Measurements from ENCODE around the gene OSBPL9. TPM values are rescaled to one million over a fixed set of nuclear protein-coding genes. Genes with fewer than 3 reads are reported as not detected.

Gene OSBPL9, protein sequence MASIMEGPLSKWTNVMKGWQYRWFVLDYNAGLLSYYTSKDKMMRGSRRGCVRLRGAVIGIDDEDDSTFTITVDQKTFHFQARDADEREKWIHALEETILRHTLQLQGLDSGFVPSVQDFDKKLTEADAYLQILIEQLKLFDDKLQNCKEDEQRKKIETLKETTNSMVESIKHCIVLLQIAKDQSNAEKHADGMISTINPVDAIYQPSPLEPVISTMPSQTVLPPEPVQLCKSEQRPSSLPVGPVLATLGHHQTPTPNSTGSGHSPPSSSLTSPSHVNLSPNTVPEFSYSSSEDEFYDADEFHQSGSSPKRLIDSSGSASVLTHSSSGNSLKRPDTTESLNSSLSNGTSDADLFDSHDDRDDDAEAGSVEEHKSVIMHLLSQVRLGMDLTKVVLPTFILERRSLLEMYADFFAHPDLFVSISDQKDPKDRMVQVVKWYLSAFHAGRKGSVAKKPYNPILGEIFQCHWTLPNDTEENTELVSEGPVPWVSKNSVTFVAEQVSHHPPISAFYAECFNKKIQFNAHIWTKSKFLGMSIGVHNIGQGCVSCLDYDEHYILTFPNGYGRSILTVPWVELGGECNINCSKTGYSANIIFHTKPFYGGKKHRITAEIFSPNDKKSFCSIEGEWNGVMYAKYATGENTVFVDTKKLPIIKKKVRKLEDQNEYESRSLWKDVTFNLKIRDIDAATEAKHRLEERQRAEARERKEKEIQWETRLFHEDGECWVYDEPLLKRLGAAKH
- total RNA-seq (100 to 1,000 TPM in 1 of 2 donors, 10 to 100 TPM in 1; 98.5 to 121 TPM), polyA plus RNA-seq (10 to 100 TPM; 42.8 to 59.1 TPM)
- long read RNA-seq, donor 1, transcript OSBPL9-203 (24 exons, 2,893 nt) = major isoform, 48 of 200 reads
- long read RNA-seq, donor 1, transcript OSBPL9-207 (20 exons, 2,755 nt) = minor isoform, 7 of 200 reads
- long read RNA-seq, donor 1, transcript OSBPL9-215 (23 exons, 2,831 nt) = minor isoform, 17 of 200 reads
- long read RNA-seq, donor 1, partial matches to known transcripts = 67 of 200 reads
- long read RNA-seq, donor 1, other reads (novel, unspliced or antisense) = 54 of 200 reads
- long read RNA-seq, donor 2, transcript OSBPL9-203 (24 exons, 2,893 nt) = major isoform, 8 of 57 reads
- long read RNA-seq, donor 2, partial matches to known transcripts = 18 of 57 reads
- long read RNA-seq, donor 2, other reads (novel, unspliced or antisense) = 22 of 57 reads

DNA sequence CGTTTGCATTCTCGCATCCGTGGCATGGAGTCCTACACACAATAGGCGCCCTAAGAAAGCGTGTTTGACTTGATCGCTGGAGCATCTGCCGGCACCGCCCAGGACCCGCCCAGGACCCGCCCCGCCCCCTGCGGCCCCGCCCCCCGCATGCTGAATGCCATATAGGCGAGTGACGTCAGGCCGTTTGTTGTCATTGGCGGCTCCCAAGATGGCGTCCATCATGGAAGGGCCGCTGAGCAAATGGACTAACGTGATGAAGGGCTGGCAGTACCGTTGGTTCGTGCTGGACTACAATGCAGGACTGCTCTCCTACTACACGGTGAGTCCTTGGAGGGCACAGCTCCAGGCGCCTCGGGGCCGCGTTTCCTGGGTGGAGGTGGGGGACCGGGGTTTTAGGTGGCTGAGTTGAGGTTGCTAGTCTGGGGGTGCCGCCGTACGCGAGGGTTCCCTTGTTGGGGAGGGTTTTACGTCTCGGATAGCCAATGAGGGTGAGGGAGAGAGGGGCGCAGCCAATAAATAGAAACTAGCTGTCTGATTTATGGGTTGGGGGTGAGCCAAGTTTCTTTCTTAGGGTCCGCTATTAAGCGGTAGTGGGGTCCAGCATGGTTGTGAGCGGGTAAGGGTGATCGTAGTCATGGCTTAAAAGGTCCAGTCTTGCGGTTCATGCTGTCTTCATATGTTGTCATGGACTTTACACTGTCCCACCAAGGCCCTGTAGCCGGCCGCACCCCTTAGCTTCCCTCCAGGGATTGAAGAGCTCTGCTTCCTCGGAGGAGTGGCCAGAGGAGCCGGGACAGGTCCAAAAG, at the start of gene OSBPL9:
Gene OSBPL9 (plus strand): TSS at position 190 of the 806 bp plus-strand sequence. CDS start 19 bp downstream, at position 209.
- intact Hi-C loops (cut with DNase I) = loop anchor here (2.0 to 5.0 kb wide), 2 partner anchors 26 to 120 kb away; no protein-coding TSS in a partner anchor
- peaks cover 2 to 12% of the 10 kb centered on the region in 2 donors for H3K4me1 ChIP-seq (ENCODE audit: control insufficient read depth in 1 of 2, insufficient read depth in 2 of 2, low read length in 2 of 2)

DNA sequence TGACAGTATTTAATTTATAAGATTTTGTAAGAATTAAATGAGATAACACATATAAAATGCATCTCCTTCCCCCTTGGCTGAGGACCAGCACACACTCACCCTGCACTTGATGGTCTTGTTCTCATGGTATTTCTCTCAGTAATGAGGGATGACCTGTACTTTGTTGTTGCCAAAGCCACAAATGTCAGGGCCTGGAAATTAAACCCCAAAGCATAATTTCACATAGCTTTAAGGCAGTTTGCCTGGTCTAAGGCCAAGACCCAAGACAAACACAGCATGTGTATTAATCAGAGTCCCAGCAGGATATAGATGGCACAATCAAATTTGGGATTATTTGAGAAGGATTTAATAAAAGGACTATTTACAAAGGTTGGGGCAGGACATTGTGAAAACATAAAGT, 49.2 kb upstream of the OSBPL9 start:
- ATAC-seq (ENCODE audit: low FRiP score) = no peak

More for the DNA sequence above, at the start of gene OSBPL9:
- Histone ChIP-seq H3K27me3 (ENCODE audit: control insufficient read depth in 1 of 2, insufficient read depth in 2 of 2, low read length in 1 of 2) (no peaks in the 10 kb centered on the region), H3K36me3 (ENCODE audit: control insufficient read depth in 1 of 2, insufficient read depth in 2 of 2, low read length in 1 of 2) (no peaks in the 10 kb centered on the region), H3K27ac (ENCODE audit: low read depth in 1 of 2, low read length in 2 of 2) (peak within 1 kb of the TSS; percentile 8 to 97), H3K9me3 (ENCODE audit: control insufficient read depth, low read length) (no peaks in the 10 kb centered on the region), H3K4me3 (ENCODE audit: low read length in 2 of 2) (peak within 1 kb of the TSS; percentile 74 to 96)
- peak; percentile 96 for ATAC-seq (ENCODE audit: low FRiP score)
- peak; percentile 93 to 96 for DNase-seq
- WGBS, 2 donors = 1% methylated on average over 43 to 45 of the region's 45 CpGs

DNA sequence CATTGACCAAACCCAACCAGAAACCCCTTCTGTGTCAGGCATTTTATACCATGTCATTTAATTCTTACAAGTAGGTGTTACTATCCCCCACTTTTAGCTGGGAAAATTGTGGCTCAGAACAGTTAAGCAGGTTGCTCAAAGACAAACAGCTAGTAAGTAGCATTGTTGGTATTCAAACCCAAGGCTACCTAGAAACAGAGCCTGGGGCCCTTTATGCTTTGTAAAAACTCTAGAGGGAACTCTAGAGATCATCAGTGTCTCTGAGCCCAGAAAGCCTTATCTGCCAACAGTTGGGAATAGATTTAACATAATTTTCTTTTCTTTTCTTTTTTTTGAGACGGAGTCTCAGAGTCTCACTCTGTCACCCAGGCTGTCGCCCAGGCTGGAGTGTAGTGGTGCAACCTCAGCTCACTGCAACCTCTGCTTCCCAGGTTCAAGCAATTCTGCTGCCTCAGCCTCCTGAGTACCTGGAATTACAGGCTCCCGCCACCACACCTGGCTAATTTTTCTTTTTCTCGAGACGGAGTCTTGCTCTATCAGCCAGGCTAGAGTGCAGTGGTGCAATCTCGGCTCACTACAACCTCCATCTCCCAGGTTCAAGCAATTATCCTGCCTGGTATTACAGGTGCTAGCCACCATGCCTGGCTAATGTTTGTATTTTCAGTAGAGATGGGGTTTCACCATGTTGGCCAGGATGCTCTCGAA, 48.5 kb upstream of the OSBPL9 start:
- Histone ChIP-seq H3K27ac (ENCODE audit: low read depth in 1 of 2, low read length in 2 of 2) (no peak overlapping the region), H3K4me3 (ENCODE audit: low read length in 2 of 2) (no peak overlapping the region), H3K4me1 (ENCODE audit: control insufficient read depth in 1 of 2, insufficient read depth in 2 of 2, low read length in 2 of 2) (peaks cover 4 to 8% of the 10 kb centered on the region in 2 donors), H3K27me3 (ENCODE audit: control insufficient read depth in 1 of 2, insufficient read depth in 2 of 2, low read length in 1 of 2) (no peaks in the 10 kb centered on the region), H3K36me3 (ENCODE audit: control insufficient read depth in 1 of 2, insufficient read depth in 2 of 2, low read length in 1 of 2) (no peaks in the 10 kb centered on the region), H3K9me3 (ENCODE audit: control insufficient read depth, low read length) (no peaks in the 10 kb centered on the region)
- no peak for DNase-seq
- ATAC-seq (ENCODE audit: low FRiP score) = no peak
- intact Hi-C loops (cut with DNase I) = no loop called here
- 86 to 87% methylated on average over 7 of the region's 7 CpGs for WGBS, 2 donors

More for the DNA sequence above, 49.2 kb upstream of the OSBPL9 start:
- Histone ChIP-seq H3K36me3 (ENCODE audit: control insufficient read depth in 1 of 2, insufficient read depth in 2 of 2, low read length in 1 of 2) (no peaks in the 10 kb centered on the region), H3K4me3 (ENCODE audit: low read length in 2 of 2) (no peak overlapping the region), H3K27ac (ENCODE audit: low read depth in 1 of 2, low read length in 2 of 2) (no peak overlapping the region), H3K9me3 (ENCODE audit: control insufficient read depth, low read length) (no peaks in the 10 kb centered on the region), H3K27me3 (ENCODE audit: control insufficient read depth in 1 of 2, insufficient read depth in 2 of 2, low read length in 1 of 2) (no peaks in the 10 kb centered on the region), H3K4me1 (ENCODE audit: control insufficient read depth in 1 of 2, insufficient read depth in 2 of 2, low read length in 2 of 2) (peaks cover 4 to 8% of the 10 kb centered on the region in 2 donors)
- no peak for DNase-seq
- intact Hi-C loops (cut with DNase I) = no loop called here

DNA sequence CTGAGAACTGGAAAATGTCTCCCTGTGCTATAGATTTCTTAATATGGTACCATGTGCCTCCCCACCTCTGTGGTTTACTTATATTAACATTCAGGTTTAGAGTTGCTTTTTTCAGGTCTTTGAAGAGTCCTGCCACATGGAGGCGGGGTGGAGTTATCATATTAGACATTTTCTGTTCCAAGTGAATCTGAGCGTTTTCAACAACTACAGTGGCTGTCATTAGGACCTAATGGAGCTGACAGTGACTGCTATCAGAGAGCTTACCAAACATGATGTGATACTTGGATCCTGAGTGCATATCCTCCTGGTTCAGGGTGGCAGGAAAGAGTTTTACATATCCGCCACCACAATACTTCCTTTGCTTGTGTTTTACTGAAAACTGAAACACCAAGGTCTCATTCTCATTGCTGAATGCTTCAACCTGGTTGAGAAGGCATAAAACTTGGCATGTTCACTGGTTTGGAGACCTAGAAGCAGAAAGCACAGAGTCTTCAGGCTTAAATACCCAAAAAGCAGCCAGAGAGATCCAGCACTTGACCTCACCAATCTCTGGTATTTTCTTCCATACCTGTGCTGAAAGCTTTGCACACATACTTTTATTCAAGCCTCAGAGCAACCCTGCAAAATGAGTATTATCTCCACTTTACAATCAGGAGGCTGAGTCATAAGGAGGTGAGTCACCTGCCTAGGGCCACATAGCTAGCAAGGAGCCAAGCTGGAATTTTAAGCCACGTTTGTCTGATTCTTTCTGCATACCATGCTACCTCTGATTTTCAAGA, 47.4 kb upstream of the OSBPL9 start:
- intact Hi-C loops (cut with DNase I) = no loop called here
- ATAC-seq (ENCODE audit: low FRiP score) (no peak), DNase-seq (no peak)
- Histone ChIP-seq H3K27me3 (ENCODE audit: control insufficient read depth in 1 of 2, insufficient read depth in 2 of 2, low read length in 1 of 2) (no peaks in the 10 kb centered on the region), H3K4me1 (ENCODE audit: control insufficient read depth in 1 of 2, insufficient read depth in 2 of 2, low read length in 2 of 2) (peaks cover 4 to 8% of the 10 kb centered on the region in 2 donors), H3K4me3 (ENCODE audit: low read length in 2 of 2) (no peak overlapping the region), H3K27ac (ENCODE audit: low read depth in 1 of 2, low read length in 2 of 2) (no peak overlapping the region), H3K36me3 (ENCODE audit: control insufficient read depth in 1 of 2, insufficient read depth in 2 of 2, low read length in 1 of 2) (no peaks in the 10 kb centered on the region), H3K9me3 (ENCODE audit: control insufficient read depth, low read length) (no peaks in the 10 kb centered on the region)
- 50 to 55% methylated on average over 4 of the region's 4 CpGs for WGBS, 2 donors

DNA sequence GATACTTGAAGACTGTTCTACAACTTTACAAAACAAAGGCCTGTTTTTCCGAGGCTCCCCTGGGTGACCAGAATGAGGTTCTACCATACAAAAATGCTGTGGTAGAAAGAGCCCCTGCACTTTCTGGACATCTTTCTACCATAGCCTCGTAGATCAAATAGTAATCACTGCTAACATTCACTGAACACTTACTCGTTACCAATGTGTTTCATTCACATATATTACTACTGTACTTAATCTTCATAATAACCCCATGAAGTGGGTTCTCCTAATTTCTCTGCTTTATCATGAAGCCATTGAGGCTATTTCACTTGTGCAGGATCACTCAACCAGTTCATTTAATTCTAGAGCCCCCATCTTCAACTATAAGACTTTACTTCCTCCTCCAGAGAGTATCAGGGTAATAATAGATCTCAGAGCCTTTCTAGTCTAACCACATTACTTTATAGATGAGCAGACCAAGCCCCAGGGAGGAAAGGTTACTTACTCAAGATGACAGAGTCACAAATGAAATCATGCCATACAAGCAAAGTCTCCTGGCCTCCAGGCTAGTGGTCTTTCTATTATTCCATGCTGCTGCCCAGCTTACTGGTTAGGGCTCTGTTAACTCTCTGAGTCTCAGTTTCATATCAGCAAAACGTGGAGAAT, 46.7 kb upstream of the OSBPL9 start:
- H3K27ac ChIP-seq (ENCODE audit: low read depth in 1 of 2, low read length in 2 of 2) = no peak overlapping the region
- no peak overlapping the region for H3K4me3 ChIP-seq (ENCODE audit: low read length in 2 of 2)
- H3K27me3 ChIP-seq (ENCODE audit: control insufficient read depth in 1 of 2, insufficient read depth in 2 of 2, low read length in 1 of 2) = no peaks in the 10 kb centered on the region
- intact Hi-C loops (cut with DNase I) = no loop called here
- no peaks in the 10 kb centered on the region for H3K9me3 ChIP-seq (ENCODE audit: control insufficient read depth, low read length)
- H3K4me1 ChIP-seq (ENCODE audit: control insufficient read depth in 1 of 2, insufficient read depth in 2 of 2, low read length in 2 of 2) = peaks cover 4 to 8% of the 10 kb centered on the region in 2 donors
- no peak for DNase-seq
- no peaks in the 10 kb centered on the region for H3K36me3 ChIP-seq (ENCODE audit: control insufficient read depth in 1 of 2, insufficient read depth in 2 of 2, low read length in 1 of 2)
- no peak for ATAC-seq (ENCODE audit: low FRiP score)
- 86 to 89% methylated on average over 4 of the region's 4 CpGs for WGBS, 2 donors

DNA sequence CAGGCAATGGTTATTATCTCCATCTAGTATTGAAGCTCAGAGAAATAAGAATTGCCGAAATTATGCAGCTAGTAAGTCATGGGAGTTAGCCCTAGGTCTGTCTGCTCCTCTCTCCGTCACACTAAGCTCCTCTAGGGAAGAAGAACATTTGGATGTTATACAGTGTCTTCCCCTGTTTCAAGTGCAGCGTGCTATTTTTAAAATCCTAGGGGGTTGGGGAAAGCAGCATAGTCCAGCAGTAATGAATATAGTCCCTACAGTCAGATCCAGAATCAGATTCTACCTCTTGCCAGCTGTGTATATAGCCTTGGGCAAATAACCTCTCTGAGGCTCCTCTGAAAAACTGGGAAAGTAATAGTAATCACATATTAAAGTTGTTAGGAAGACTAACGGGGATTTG, 44.5 kb upstream of the OSBPL9 start:
- 95 to 98% methylated on average over 4 of the region's 4 CpGs for WGBS, 2 donors
- Histone ChIP-seq H3K4me1 (ENCODE audit: control insufficient read depth in 1 of 2, insufficient read depth in 2 of 2, low read length in 2 of 2) (peaks cover 2 to 8% of the 10 kb centered on the region in 2 donors), H3K4me3 (ENCODE audit: low read length in 2 of 2) (no peak overlapping the region), H3K36me3 (ENCODE audit: control insufficient read depth in 1 of 2, insufficient read depth in 2 of 2, low read length in 1 of 2) (no peaks in the 10 kb centered on the region), H3K27me3 (ENCODE audit: control insufficient read depth in 1 of 2, insufficient read depth in 2 of 2, low read length in 1 of 2) (no peaks in the 10 kb centered on the region), H3K27ac (ENCODE audit: low read depth in 1 of 2, low read length in 2 of 2) (no peak overlapping the region), H3K9me3 (ENCODE audit: control insufficient read depth, low read length) (no peaks in the 10 kb centered on the region)
- intact Hi-C loops (cut with DNase I) = no loop called here
- DNase-seq = no peak
- no peak for ATAC-seq (ENCODE audit: low FRiP score)

DNA sequence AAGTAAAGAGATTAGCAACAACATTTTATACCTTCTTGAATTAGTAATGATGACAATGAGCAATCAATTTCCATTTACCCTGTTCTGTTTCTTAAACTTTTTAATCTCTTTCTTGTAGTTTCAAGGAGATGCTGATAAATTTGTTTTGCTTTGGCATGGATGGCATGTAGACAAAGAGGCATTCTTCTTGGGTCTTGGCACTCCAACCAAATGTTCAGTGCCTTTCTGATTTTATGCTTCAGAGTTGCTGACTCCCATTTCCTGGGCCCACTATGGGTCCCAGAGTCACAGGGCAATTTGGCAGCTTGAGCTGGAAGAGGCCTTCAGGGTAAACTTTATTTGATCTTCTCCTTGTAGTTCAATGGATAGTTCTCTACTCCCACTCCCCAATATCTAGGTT, 42.1 kb upstream of the OSBPL9 start:
- intact Hi-C loops (cut with DNase I) = no loop called here
- peaks cover 0 to 3% of the 10 kb centered on the region in 2 donors for H3K4me1 ChIP-seq (ENCODE audit: control insufficient read depth in 1 of 2, insufficient read depth in 2 of 2, low read length in 2 of 2)
- DNase-seq = no peak
- H3K9me3 ChIP-seq (ENCODE audit: control insufficient read depth, low read length) = no peaks in the 10 kb centered on the region
- H3K36me3 ChIP-seq (ENCODE audit: control insufficient read depth in 1 of 2, insufficient read depth in 2 of 2, low read length in 1 of 2) = no peaks in the 10 kb centered on the region
- H3K27ac ChIP-seq (ENCODE audit: low read depth in 1 of 2, low read length in 2 of 2) = no peak overlapping the region
- no peak for ATAC-seq (ENCODE audit: low FRiP score)
- H3K4me3 ChIP-seq (ENCODE audit: low read length in 2 of 2) = no peak overlapping the region
- no peaks in the 10 kb centered on the region for H3K27me3 ChIP-seq (ENCODE audit: control insufficient read depth in 1 of 2, insufficient read depth in 2 of 2, low read length in 1 of 2)
